Activated T-helper 1 cell treated with Interleukin-2 at 50 U/mL for 16 hours (primary cell): Measurements from ENCODE around the gene KIR2DL4.
"Not testable (repeated sequence)": the region's sequence is repeated elsewhere in the genome, so short reads cannot be mapped to it uniquely, and the experiment has no call there.

Source experiments
- DNase-seq: peaks from one replicate; pipeline ENCODE4 v3.0.0-alpha.2; 2020; ENCODE audit warnings: low read depth

KIR2DL4 gene

GRCh38 chr19:54803410-54803809 is at the start of gene KIR2DL4:
Gene KIR2DL4, plus strand, starts transcription at chr19:54803610. Its CDS starts 42 bp downstream, at chr19:54803652.
- DNase-seq, result no peak

GRCh38 chr19:54756204-54757110 is 47.0 kb upstream of the KIR2DL4 start:
- DNase-seq, result not testable (repeated sequence)

- DNase-seq, result not testable (repeated sequence)
Observed at GRCh38 chr19:54758577-54758976, 44.8 kb upstream of the KIR2DL4 start.

GRCh38 chr19:54764219-54764618 is 39.2 kb upstream of the KIR2DL4 start:
- not testable (repeated sequence) for DNase-seq

- not testable (repeated sequence) for DNase-seq
Observed at GRCh38 chr19:54766464-54766863, 36.9 kb upstream of the KIR2DL4 start.

- DNase-seq, result not testable (repeated sequence)
Observed at GRCh38 chr19:54769646-54770045, 33.8 kb upstream of the KIR2DL4 start, which contains the start of gene KIR2DL1. Gene KIR2DL1, plus strand, starts transcription at chr19:54769793. Its CDS starts 58 bp downstream, at chr19:54769851.

- DNase-seq, result not testable (repeated sequence)
Observed at GRCh38 chr19:54770511-54770910, 32.9 kb upstream of the KIR2DL4 start.

- not testable (repeated sequence) for DNase-seq
Observed at GRCh38 chr19:54771018-54771960, 32.1 kb upstream of the KIR2DL4 start.

GRCh38 chr19:54772666-54773065 is 30.7 kb upstream of the KIR2DL4 start:
- DNase-seq, result not testable (repeated sequence)

GRCh38 chr19:54775095-54775815 is 28.2 kb upstream of the KIR2DL4 start:
- DNase-seq, result not testable (repeated sequence)

- DNase-seq, result not testable (repeated sequence)
Observed at GRCh38 chr19:54775830-54776229, 27.6 kb upstream of the KIR2DL4 start.

- DNase-seq, result not testable (repeated sequence)
Observed at GRCh38 chr19:54777851-54778250, 25.6 kb upstream of the KIR2DL4 start.

- DNase-seq, result not testable (repeated sequence)
Observed at GRCh38 chr19:54778896-54779295, 24.5 kb upstream of the KIR2DL4 start.

- not testable (repeated sequence) for DNase-seq
Observed at GRCh38 chr19:54782916-54783315, 20.5 kb upstream of the KIR2DL4 start.

GRCh38 chr19:54786091-54786723 is 17.2 kb upstream of the KIR2DL4 start:
- DNase-seq, result not testable (repeated sequence)

GRCh38 chr19:54788154-54788553 is 15.3 kb upstream of the KIR2DL4 start:
- DNase-seq, result not testable (repeated sequence)

- no peak for DNase-seq
Observed at GRCh38 chr19:54790711-54791110, 12.7 kb upstream of the KIR2DL4 start.

GRCh38 chr19:54791476-54791875 is 11.9 kb upstream of the KIR2DL4 start:
- no peak for DNase-seq

GRCh38 chr19:54792814-54793213 is 10.6 kb upstream of the KIR2DL4 start:
- DNase-seq, result no peak

- DNase-seq, result no peak
Observed at GRCh38 chr19:54795758-54796157, 7.7 kb upstream of the KIR2DL4 start.

- DNase-seq, result no peak
Observed at GRCh38 chr19:54804101-54804500, 691 bp downstream of the KIR2DL4 start.
